Stimulated activated CD4-positive, alpha-beta T cell treated with anti-CD3 and anti-CD28 coated beads, TNF-alpha, amount 100 ng/mL, for 48 hours (primary cell): ENCODE measurements around the gene TNFRSF12A.
A peak's percentile ranks its signal among the peaks of the same experiment; 100 is the strongest.
"Not testable (repeated sequence)": the region's sequence is repeated elsewhere in the genome, so short reads cannot be mapped to it uniquely, and the experiment has no call there.

Experiments used
- DNase-seq, 3 donors: peaks; one replicate each; pipeline ENCODE4 v3.0.0-alpha.2; 2020; ENCODE audit warnings: low read depth in 3 of 3

Gene TNFRSF12A

GRCh38 chr16:3049921-3050481 is 29.8 kb downstream of the TNFRSF12A start:
- no peak for DNase-seq

- no peak for DNase-seq
Observed at GRCh38 chr16:3050487-3050886, 30.3 kb downstream of the TNFRSF12A start.

GRCh38 chr16:3051009-3051408 is 30.8 kb downstream of the TNFRSF12A start:
- DNase-seq = no peak

- DNase-seq = no peak
Observed at GRCh38 chr16:3051494-3051893, 31.3 kb downstream of the TNFRSF12A start.

- DNase-seq = not testable (repeated sequence)
Observed at GRCh38 chr16:3052571-3053329, 32.6 kb downstream of the TNFRSF12A start.

GRCh38 chr16:3053330-3053710 is 33.2 kb downstream of the TNFRSF12A start:
- not testable (repeated sequence) for DNase-seq

- DNase-seq = no peak
Observed at GRCh38 chr16:3054965-3055733, 35.0 kb downstream of the TNFRSF12A start.

- not testable (repeated sequence) for DNase-seq
Observed at GRCh38 chr16:3055734-3056115, 35.6 kb downstream of the TNFRSF12A start.

GRCh38 chr16:3056336-3057180 is 36.4 kb downstream of the TNFRSF12A start:
- no peak for DNase-seq

- no peak for DNase-seq
Observed at GRCh38 chr16:3057181-3058138, 37.3 kb downstream of the TNFRSF12A start.

- peak in 1 of 3 donors; percentile 52 for DNase-seq
Observed at GRCh38 chr16:3058139-3059030, 38.2 kb downstream of the TNFRSF12A start.

GRCh38 chr16:3059041-3059722 is 39.0 kb downstream of the TNFRSF12A start:
- peak; percentile 70 to 81 (median 76) for DNase-seq

- no peak for DNase-seq
Observed at GRCh38 chr16:3059723-3060242, 39.6 kb downstream of the TNFRSF12A start.

- no peak for DNase-seq
Observed at GRCh38 chr16:3060339-3061127, 40.4 kb downstream of the TNFRSF12A start.

GRCh38 chr16:3062553-3062952 is 42.4 kb downstream of the TNFRSF12A start:
- DNase-seq = no peak

- DNase-seq = no peak
Observed at GRCh38 chr16:3063625-3064386, 43.6 kb downstream of the TNFRSF12A start.

GRCh38 chr16:3065069-3065741 is 45.0 kb downstream of the TNFRSF12A start, which contains the start of gene IL32:
TSS of gene IL32 (plus strand) at chr16:3065640. CDS start at chr16:3065812, 172 bp downstream.
- DNase-seq = peak; percentile 52 to 64 (median 55)
